WTC11 (cell line): ENCODE results near the gene EEFSEC. TPM values are rescaled to one million over a fixed set of nuclear protein-coding genes. Genes with fewer than 3 reads are reported as not detected.
A peak's percentile ranks its signal among the peaks of the same experiment; 100 is the strongest.

ENCODE experiments used
- ATAC-seq: fragments of 200-7000 bp; cut with Tn5 transposase; 2 replicates; pipeline ENCODE4 v1.10.0; 2021; ENCODE audit warnings: mild to moderate bottlenecking, moderate library complexity
- CTCF ChIA-PET: fragments of 300-600 bp; sonication (Branson Sonifier 250); formaldehyde crosslinking; loops from one replicate; lab custom pipeline; 2021; ENCODE audit warnings: antibody characterized with exemption; lab: Charles Lee
- POLR2A ChIA-PET: fragments of 350-600 bp; sonication (Branson Sonifier 250); formaldehyde crosslinking; loops from one replicate; lab custom pipeline; 2021; ENCODE audit warnings: antibody characterized with exemption; lab: Charles Lee
- DNase-seq: peaks from one replicate; pipeline ENCODE4 v3.0.0; 2021; ENCODE audit warnings: low spot score
- H3K27ac Mint-ChIP-seq: 2 replicates; pipeline ENCODE4 v1.8.0; 2021; ENCODE audit warnings: mixed read lengths
- H3K27me3 Mint-ChIP-seq: 2 replicates; pipeline ENCODE4 v1.8.0; 2021; ENCODE audit warnings: low read depth, mild to moderate bottlenecking, moderate library complexity, mixed read lengths
- H3K36me3 Mint-ChIP-seq: 2 replicates; pipeline ENCODE4 v1.8.0; 2021; ENCODE audit warnings: mixed read lengths
- H3K4me1 Mint-ChIP-seq: 2 replicates; pipeline ENCODE4 v1.8.0; 2022; ENCODE audit warnings: mixed read lengths
- H3K4me3 Mint-ChIP-seq: 2 replicates; pipeline ENCODE4 v1.8.0; 2021; ENCODE audit warnings: mild to moderate bottlenecking, moderate library complexity, mixed read lengths
- H3K9me3 Mint-ChIP-seq: 2 replicates; pipeline ENCODE4 v1.8.0; 2021; ENCODE audit warnings: mixed read lengths
- ATF6 ChIP-seq: sonication (generic); formaldehyde crosslinking; IDR thresholded peaks from 2 replicates; pipeline ENCODE4 v1.8.1; 2023; ENCODE audit warnings: mild to moderate bottlenecking, missing genetic modification reagents
- CDX4 ChIP-seq: fragments of 250-450 bp; sonication (Bioruptor Pico); IDR thresholded peaks from 2 replicates; pipeline ENCODE4 v1.9.0; 2021; ENCODE audit warnings: moderate library complexity, mild to moderate bottlenecking, inconsistent platforms, borderline replicate concordance
- CREB1 ChIP-seq: sonication (generic); formaldehyde crosslinking; IDR thresholded peaks from 2 replicates; pipeline ENCODE4 v1.8.0; 2023; ENCODE audit warnings: mild to moderate bottlenecking, missing genetic modification reagents
- CREM ChIP-seq: sonication (generic); formaldehyde crosslinking; IDR thresholded peaks from 2 replicates; pipeline ENCODE4 v1.8.1; 2022; ENCODE audit warnings: mild to moderate bottlenecking, missing genetic modification reagents, moderate library complexity
- E2F4 ChIP-seq: sonication (generic); formaldehyde crosslinking; IDR thresholded peaks from 2 replicates; pipeline ENCODE4 v1.8.1; 2022; ENCODE audit warnings: low read depth, mild to moderate bottlenecking, moderate library complexity, missing genetic modification reagents, borderline replicate concordance
- ERG ChIP-seq: fragments of 250-450 bp; sonication (Bioruptor Pico); IDR thresholded peaks from 2 replicates; pipeline ENCODE4 v1.8.0; 2021; ENCODE audit warnings: mild to moderate bottlenecking
- FOXP1 ChIP-seq: sonication (generic); formaldehyde crosslinking; IDR thresholded peaks from 2 replicates; pipeline ENCODE4 v1.8.0; 2022; ENCODE audit warnings: missing genetic modification reagents, mild to moderate bottlenecking, moderate library complexity, borderline replicate concordance
- GRHL2 ChIP-seq: fragments of 250-450 bp; sonication (Bioruptor Pico); IDR thresholded peaks from 2 replicates; pipeline ENCODE4 v1.8.0; 2022; ENCODE audit warnings: mild to moderate bottlenecking, moderate library complexity; ENCODE audit not compliant: insufficient replicate concordance, severe bottlenecking
- IRF2 ChIP-seq: sonication (generic); formaldehyde crosslinking; IDR thresholded peaks from 2 replicates; pipeline ENCODE4 v1.8.0; 2022; ENCODE audit warnings: low read depth, missing genetic modification reagents, borderline replicate concordance
- KAT7 ChIP-seq: sonication (generic); formaldehyde crosslinking; IDR thresholded peaks from 2 replicates; pipeline ENCODE4 v1.8.1; 2023; ENCODE audit warnings: missing genetic modification reagents, mild to moderate bottlenecking, borderline replicate concordance
- NFATC4 ChIP-seq: fragments of 250-450 bp; sonication (Bioruptor Pico); IDR thresholded peaks from 2 replicates; pipeline ENCODE4 v1.9.0; 2021; ENCODE audit warnings: mild to moderate bottlenecking
- NFYB ChIP-seq: sonication (generic); formaldehyde crosslinking; conservative IDR thresholded peaks from 2 replicates; pipeline ENCODE4 v1.8.0; 2022; ENCODE audit warnings: low read depth, missing genetic modification reagents
- OVOL2 ChIP-seq: fragments of 250-450 bp; sonication (Bioruptor Pico); IDR thresholded peaks from 2 replicates; pipeline ENCODE4 v1.9.0; 2021; ENCODE audit warnings: mild to moderate bottlenecking, borderline replicate concordance
- SMAD3 ChIP-seq: sonication (generic); formaldehyde crosslinking; IDR thresholded peaks from 2 replicates; pipeline ENCODE4 v1.8.0; 2022; ENCODE audit warnings: missing genetic modification reagents, mild to moderate bottlenecking, borderline replicate concordance
- SOX15 ChIP-seq: fragments of 250-450 bp; sonication (Bioruptor Pico); IDR thresholded peaks from 2 replicates; pipeline ENCODE4 v1.9.0; 2021; ENCODE audit warnings: mild to moderate bottlenecking
- ZBTB43 ChIP-seq: sonication (generic); formaldehyde crosslinking; IDR thresholded peaks from 2 replicates; pipeline ENCODE4 v1.8.1; 2023; ENCODE audit warnings: mild to moderate bottlenecking, missing genetic modification reagents
- ZMAT4 ChIP-seq: fragments of 250-450 bp; sonication (Bioruptor Pico); IDR thresholded peaks from 2 replicates; pipeline ENCODE4 v1.9.0; 2021; ENCODE audit warnings: mild to moderate bottlenecking
- ZNF232 ChIP-seq: sonication (generic); formaldehyde crosslinking; IDR thresholded peaks from 2 replicates; pipeline ENCODE4 v1.8.0; 2022; ENCODE audit warnings: mild to moderate bottlenecking, missing genetic modification reagents
- ZNF281 ChIP-seq: sonication (generic); formaldehyde crosslinking; IDR thresholded peaks from 2 replicates; pipeline ENCODE4 v1.8.0; 2023; ENCODE audit warnings: mild to moderate bottlenecking, missing genetic modification reagents
- total RNA-seq: library from RNA; stranded (reverse); gene quantifications from 3 replicates; pipeline ENCODE4 v1.2.3, GENCODE V29; 2021

EEFSEC gene
- total RNA-seq, 1 experiment from 2014 or later, result 13.7 TPM

- H3K4me1 Mint-ChIP-seq, result peaks cover 85% of the 10 kb centered on the region
- ChIA-PET POLR2A (no interaction called here), CTCF (interaction anchor here (1.2 to 5.1 kb wide), 4 partner anchors 12 to 298 kb away, joined by 3 to 25 read pairs (median 4); no protein-coding TSS in a partner anchor)
- H3K36me3 Mint-ChIP-seq, result no peaks in the 10 kb centered on the region
- H3K27me3 Mint-ChIP-seq, result peaks cover 26% of the 10 kb centered on the region
- ATAC-seq, result no peak
- no peak for TF ChIP-seq E2F4 (CRISPR knock-in tag)
- TF ChIP-seq GRHL2 (CRISPR knock-in tag), result no peak
- no peak for TF ChIP-seq CREB1
- no peak for TF ChIP-seq ZBTB43 (CRISPR knock-in tag)
- TF ChIP-seq NFATC4, result no peak
- TF ChIP-seq ZNF232 (CRISPR knock-in tag), result no peak
- TF ChIP-seq CREM (CRISPR knock-in tag), result no peak
- no peak for TF ChIP-seq SMAD3 (CRISPR knock-in tag)
- no peak for TF ChIP-seq ZNF281 (CRISPR knock-in tag)
- no peak for TF ChIP-seq IRF2 (CRISPR knock-in tag)
- TF ChIP-seq OVOL2, result no peak
- no peak for TF ChIP-seq CDX4 (CRISPR knock-in tag)
- no peak for TF ChIP-seq ZMAT4
- TF ChIP-seq FOXP1 (CRISPR knock-in tag), result no peak
- no peak for TF ChIP-seq NFYB (CRISPR knock-in tag)
- no peak for TF ChIP-seq KAT7 (CRISPR knock-in tag)
- no peak for TF ChIP-seq ERG
- TF ChIP-seq ATF6 (CRISPR knock-in tag), result no peak
- TF ChIP-seq SOX15 (CRISPR knock-in tag), result no peak
- 0 out of 2 replicates have a peak overlapping the region, but pooled peaks have one; percentile 41 for H3K27ac Mint-ChIP-seq
- H3K4me3 Mint-ChIP-seq, result no peak overlapping the region
- no peaks in the 10 kb centered on the region for H3K9me3 Mint-ChIP-seq
- DNase-seq, result no peak
Measured at GRCh38 chr3:128274837-128275236, 121.6 kb downstream of the EEFSEC start.
